Measurements from ENCODE around the gene AATK. TPM values are rescaled to one million over a fixed set of nuclear protein-coding genes. Genes with fewer than 3 reads are reported as not detected.
A peak's percentile ranks its signal among the peaks of the same experiment; 100 is the strongest.

AATK gene
- total and polyA plus RNA-seq, 2 of the 13 experiments (the other 11 are each of a cell fraction or from before 2014, with no cell fraction given): 2.9 to 8.4 TPM

DNA sequence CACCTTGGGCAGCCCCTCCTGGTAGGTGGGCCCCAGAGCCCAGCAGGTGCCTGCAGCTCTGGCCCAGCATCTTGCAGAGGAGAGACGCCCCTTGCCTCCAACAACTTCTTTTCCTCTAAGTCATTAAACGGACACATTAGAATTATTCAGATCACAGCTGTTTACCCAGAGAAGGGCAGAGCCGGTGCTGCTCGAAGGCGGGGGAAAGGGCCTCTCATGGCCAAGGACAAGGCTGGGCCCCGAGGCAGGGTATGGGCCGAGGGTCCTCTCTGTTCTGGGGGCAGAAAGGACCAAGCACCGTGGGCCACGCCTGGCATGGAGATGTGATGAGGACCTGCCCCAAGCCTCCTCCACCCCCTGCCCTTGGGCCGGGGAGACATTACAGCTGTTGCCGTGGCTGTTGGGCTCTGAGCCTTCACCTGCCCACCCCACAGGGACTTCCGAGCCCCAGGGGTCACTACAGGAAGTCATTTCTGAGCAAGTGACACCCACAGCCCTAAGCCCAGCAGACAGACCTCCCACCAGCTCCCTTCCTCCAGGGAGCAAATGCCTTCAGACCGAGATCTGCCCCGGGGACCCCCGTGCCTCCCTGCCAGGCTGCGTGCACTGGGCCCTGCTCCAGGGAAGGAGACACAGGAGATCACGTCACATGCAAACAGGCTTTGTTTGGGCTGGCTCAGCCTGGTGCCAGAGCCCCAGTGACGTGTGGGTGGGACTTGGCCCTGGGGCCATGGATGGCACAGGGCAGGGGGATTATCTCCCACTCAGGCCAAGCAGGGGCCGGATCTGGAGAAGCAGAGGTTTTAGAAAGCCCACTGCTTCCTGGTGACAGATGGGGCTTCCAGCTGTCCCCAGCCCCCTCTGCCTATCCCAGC lies 1.4 kb downstream of the AATK start (continued):
- no peak for TF ChIP-seq IRF9 (CRISPR knock-in tag; IDR thresholded peaks at IDR 0.05; ENCODE audit: borderline replicate concordance)
- no peak for TF ChIP-seq SIN3B (IDR thresholded peaks at IDR 0.05; ENCODE audit: low read length)
- peak; percentile 97 for TF ChIP-seq ZNF383 (CRISPR knock-in tag; IDR thresholded peaks at IDR 0.05; ENCODE audit: borderline replicate concordance)
- TF ChIP-seq TGIF2 (CRISPR knock-in tag; IDR thresholded peaks at IDR 0.05): peak; percentile 73; the same call in 1 of the 2 replicates
- TF ChIP-seq ZNF354B (CRISPR knock-in tag; IDR thresholded peaks at IDR 0.05): no peak
- TF ChIP-seq GABPB1 (CRISPR knock-in tag; IDR thresholded peaks at IDR 0.05): 0 out of 2 replicates have a peak, but pooled peaks have one; percentile 44
- peak; percentile 50; the same call in 1 of the 2 replicates for TF ChIP-seq ZNF674 (CRISPR knock-in tag; IDR thresholded peaks at IDR 0.05; ENCODE audit: low read depth)
- no peak for TF ChIP-seq HHEX (CRISPR knock-in tag; IDR thresholded peaks at IDR 0.05)
- no peak for TF ChIP-seq ARID2 (CRISPR knock-in tag; IDR thresholded peaks at IDR 0.05; ENCODE audit: borderline replicate concordance)
- TF ChIP-seq ZNF414 (CRISPR knock-in tag; IDR thresholded peaks at IDR 0.05): 0 out of 2 replicates have a peak, but pooled peaks have one; percentile 17
- no peak for TF ChIP-seq ZNF3 (CRISPR knock-in tag; IDR thresholded peaks at IDR 0.05)
- TF ChIP-seq, protein P1, sequence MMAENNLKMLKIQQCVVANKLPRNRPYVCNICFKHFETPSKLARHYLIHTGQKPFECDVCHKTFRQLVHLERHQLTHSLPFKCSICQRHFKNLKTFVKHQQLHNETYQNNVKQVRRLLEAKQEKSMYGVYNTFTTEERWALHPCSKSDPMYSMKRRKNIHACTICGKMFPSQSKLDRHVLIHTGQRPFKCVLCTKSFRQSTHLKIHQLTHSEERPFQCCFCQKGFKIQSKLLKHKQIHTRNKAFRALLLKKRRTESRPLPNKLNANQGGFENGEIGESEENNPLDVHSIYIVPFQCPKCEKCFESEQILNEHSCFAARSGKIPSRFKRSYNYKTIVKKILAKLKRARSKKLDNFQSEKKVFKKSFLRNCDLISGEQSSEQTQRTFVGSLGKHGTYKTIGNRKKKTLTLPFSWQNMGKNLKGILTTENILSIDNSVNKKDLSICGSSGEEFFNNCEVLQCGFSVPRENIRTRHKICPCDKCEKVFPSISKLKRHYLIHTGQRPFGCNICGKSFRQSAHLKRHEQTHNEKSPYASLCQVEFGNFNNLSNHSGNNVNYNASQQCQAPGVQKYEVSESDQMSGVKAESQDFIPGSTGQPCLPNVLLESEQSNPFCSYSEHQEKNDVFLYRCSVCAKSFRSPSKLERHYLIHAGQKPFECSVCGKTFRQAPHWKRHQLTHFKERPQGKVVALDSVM (CRISPR knock-in tag; IDR thresholded peaks at IDR 0.05): no peak
- TF ChIP-seq ATF2 (CRISPR knock-in tag; IDR thresholded peaks at IDR 0.05): no peak
- TF ChIP-seq ZFP37 (CRISPR knock-in tag; IDR thresholded peaks at IDR 0.05; ENCODE audit: borderline replicate concordance): no peak
- TF ChIP-seq ZNF17 (CRISPR knock-in tag; IDR thresholded peaks at IDR 0.05): no peak
- no peak for TF ChIP-seq PAX8 (CRISPR knock-in tag; IDR thresholded peaks at IDR 0.05; ENCODE audit: borderline replicate concordance)
- no peak; the same call in 1 of the 2 replicates for TF ChIP-seq KLF15 (CRISPR knock-in tag; IDR thresholded peaks at IDR 0.05; ENCODE audit: borderline replicate concordance)
- no peak for TF ChIP-seq ZNF382 (CRISPR knock-in tag; IDR thresholded peaks at IDR 0.05; ENCODE audit: borderline replicate concordance)
- no peak for TF ChIP-seq ZNF547 (CRISPR knock-in tag; IDR thresholded peaks at IDR 0.05)
- TF ChIP-seq KDM6A (CRISPR knock-in tag; IDR thresholded peaks at IDR 0.05; ENCODE audit: low read depth): no peak
- TF ChIP-seq ZNF251 (CRISPR knock-in tag; IDR thresholded peaks at IDR 0.05): peak; percentile 59; the same call in 1 of the 2 replicates
- TF ChIP-seq NFIB (CRISPR knock-in tag; IDR thresholded peaks at IDR 0.05; ENCODE audit: borderline replicate concordance): no peak
- no peak; the same call in 1 of the 2 replicates for TF ChIP-seq MIER3 (CRISPR knock-in tag; IDR thresholded peaks at IDR 0.05; ENCODE audit: borderline replicate concordance)
- no peak for TF ChIP-seq ZBTB38 (CRISPR knock-in tag; IDR thresholded peaks at IDR 0.05)
- no peak for TF ChIP-seq ZNF496 (CRISPR knock-in tag; IDR thresholded peaks at IDR 0.05; ENCODE audit: insufficient replicate concordance)
- no peak for TF ChIP-seq PTBP1 (IDR thresholded peaks at IDR 0.05; ENCODE audit: low read depth, low read length, poor library complexity, severe bottlenecking)

Data from HepG2 (cell line).